ENCODE data around the gene BMPER.

BMPER gene

GRCh38 chr7:34135924-34136323 lies 230.6 kb downstream of the BMPER start:
- TF ChIP-seq, protein P1, sequence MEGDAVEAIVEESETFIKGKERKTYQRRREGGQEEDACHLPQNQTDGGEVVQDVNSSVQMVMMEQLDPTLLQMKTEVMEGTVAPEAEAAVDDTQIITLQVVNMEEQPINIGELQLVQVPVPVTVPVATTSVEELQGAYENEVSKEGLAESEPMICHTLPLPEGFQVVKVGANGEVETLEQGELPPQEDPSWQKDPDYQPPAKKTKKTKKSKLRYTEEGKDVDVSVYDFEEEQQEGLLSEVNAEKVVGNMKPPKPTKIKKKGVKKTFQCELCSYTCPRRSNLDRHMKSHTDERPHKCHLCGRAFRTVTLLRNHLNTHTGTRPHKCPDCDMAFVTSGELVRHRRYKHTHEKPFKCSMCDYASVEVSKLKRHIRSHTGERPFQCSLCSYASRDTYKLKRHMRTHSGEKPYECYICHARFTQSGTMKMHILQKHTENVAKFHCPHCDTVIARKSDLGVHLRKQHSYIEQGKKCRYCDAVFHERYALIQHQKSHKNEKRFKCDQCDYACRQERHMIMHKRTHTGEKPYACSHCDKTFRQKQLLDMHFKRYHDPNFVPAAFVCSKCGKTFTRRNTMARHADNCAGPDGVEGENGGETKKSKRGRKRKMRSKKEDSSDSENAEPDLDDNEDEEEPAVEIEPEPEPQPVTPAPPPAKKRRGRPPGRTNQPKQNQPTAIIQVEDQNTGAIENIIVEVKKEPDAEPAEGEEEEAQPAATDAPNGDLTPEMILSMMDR (IDR thresholded peaks at IDR 0.05): no peak

GRCh38 chr7:34136698-34137097 lies 231.4 kb downstream of the BMPER start:
- TF ChIP-seq, protein P1 (IDR thresholded peaks at IDR 0.05): no peak

DNA sequence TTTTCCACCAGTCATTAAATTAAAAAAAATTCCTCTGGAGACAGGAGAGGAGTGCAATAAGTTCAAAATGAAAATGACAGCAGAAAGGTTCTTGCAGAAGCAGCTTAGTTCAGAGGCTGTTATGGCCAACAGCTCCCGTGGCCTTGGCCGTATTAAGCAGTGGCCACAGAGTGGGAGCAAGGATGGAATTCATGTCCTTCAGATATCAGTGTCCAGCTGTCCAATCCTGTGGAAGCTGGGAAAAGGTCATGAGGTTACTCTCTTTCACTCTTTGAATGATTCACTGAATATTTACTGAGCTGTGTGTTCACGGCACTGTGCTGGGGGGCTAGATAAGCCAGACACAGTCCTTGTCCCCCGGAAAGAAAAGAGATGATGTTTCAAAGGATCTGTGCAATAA lies 231.8 kb downstream of the BMPER start:
- TF ChIP-seq, protein P1 (IDR thresholded peaks at IDR 0.05): no peak

DNA sequence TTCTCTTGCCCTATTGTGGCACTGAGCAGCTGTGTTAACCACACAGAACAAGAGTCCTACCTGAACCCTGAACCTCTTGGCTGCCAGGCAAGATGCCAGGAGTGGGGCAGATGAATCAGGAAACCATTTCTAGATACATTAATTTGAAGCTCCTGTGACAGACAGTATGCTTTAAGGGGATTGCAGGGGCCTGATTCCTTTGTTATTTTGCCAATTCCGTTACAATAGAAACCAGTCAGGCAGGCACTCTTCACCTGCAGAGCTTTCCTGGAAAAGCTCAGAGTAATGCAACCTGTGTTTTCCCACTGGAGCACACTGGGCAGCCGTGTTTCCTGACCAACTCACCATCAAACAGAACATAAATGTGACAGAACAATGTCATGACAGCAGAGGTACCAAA lies 233.1 kb downstream of the BMPER start:
- TF ChIP-seq, protein P1 (IDR thresholded peaks at IDR 0.05): no peak

GRCh38 chr7:34139086-34139485 lies 233.7 kb downstream of the BMPER start:
- TF ChIP-seq, protein P1 (IDR thresholded peaks at IDR 0.05): no peak

DNA sequence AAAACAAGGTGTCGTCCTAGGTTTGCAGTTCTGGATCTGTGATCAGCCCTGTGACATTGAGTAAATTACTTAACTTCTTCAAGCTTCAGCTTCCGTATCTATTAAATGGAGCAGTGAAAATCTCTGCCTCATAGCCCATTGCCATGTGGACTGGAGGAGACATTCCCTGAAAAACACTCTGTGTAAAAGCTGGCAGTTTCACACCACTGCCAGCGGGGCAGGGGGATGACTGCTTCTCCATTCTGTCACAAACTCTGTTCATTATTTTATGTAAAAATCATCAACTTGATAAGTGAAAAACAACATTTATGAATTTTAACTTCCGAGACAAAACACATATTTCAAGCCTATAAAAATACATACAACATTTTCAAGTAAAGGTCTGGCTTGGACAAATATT lies 234.7 kb downstream of the BMPER start:
- TF ChIP-seq, protein P1 (IDR thresholded peaks at IDR 0.05): no peak

- TF ChIP-seq, protein P1 (IDR thresholded peaks at IDR 0.05): no peak
Observed at GRCh38 chr7:34143402-34143801, 238.1 kb downstream of the BMPER start.

- TF ChIP-seq, protein P1 (IDR thresholded peaks at IDR 0.05): no peak
Observed at GRCh38 chr7:34145603-34146002, 240.3 kb downstream of the BMPER start.

All from LNCAP (cell line).